Measurements from ENCODE around the gene C11orf52. TPM values are rescaled to one million over a fixed set of nuclear protein-coding genes. Genes with fewer than 3 reads are reported as not detected.

Gene C11orf52
- total and polyA plus RNA-seq, 12 donors: 0.53 to 4.2 (median 2.1) TPM; not detected in 2

DNA sequence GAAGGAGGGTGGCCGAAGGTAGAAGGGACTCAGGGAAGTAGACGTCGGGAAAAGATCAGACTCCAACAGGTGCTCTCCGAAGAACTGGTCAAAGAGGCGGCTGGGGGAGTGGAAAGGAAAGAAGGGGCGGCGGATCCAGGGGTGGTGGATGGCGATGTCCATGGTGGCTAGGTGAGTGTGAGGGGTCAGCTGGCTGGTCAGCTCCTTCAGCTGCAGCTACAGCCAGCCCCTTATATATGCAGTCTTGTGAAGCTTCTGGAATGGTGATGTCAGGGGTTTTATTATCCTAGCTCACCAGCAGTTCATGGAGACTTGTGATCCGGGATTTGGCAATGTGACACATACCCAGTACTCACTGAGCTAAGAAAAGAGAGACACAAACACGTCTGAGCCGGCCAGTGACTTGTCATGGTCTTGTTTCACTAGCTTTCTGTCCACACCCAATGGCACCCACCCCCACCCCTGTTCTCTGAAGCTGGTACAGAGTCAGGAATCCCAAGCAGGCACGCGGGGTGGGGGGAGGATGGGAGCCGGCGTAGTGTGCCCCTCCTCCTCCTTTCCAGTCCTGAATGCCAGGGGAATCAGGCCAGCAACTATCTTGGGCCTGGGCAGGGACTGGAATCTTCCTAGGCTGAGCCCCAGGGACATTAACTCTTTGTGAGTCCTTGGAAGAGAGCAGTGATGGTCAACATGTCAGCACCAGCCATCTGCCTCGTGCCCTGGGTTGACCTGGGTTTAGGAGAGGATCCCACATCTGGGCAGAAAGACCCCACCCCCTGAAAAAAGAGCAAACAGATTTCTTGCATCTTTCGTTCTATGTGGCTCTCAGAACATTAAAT is 6.9 kb upstream of the C11orf52 start, which contains the start of gene CRYAB:
TSS of gene CRYAB (minus strand) at position 208 of the 839 bp plus-strand sequence. CDS start at position 162, 46 bp downstream.
- intact Hi-C loops (cut with DNase I): no loop called here
- Histone ChIP-seq H3K27me3 (no peaks in the 10 kb centered on the region), H3K4me1 (replicated peaks in 1 of 2) (peaks cover 17 to 30% of the 10 kb centered on the region in 2 donors), H3K4me3 (peak within 1 kb of the TSS in 2 of 4 donors; percentile 13 to 53), H3K9me3 (replicated peaks in 1 of 3) (no peaks in the 10 kb centered on the region), H3K36me3 (replicated peaks in 1 of 2) (no peaks in the 10 kb centered on the region), H3K27ac (peak within 1 kb of the TSS; percentile 51 to 87 (median 61))
- peak; percentile 82 to 94 (median 92) for DNase-seq
- WGBS, 4 donors: 45 to 57% (median 48%) methylated on average over 13 to 17 of the region's 17 CpGs
- TF ChIP-seq POLR2A (IDR thresholded peaks at IDR 0.05): peak; percentile 13 to 71
- TF ChIP-seq, protein P1, sequence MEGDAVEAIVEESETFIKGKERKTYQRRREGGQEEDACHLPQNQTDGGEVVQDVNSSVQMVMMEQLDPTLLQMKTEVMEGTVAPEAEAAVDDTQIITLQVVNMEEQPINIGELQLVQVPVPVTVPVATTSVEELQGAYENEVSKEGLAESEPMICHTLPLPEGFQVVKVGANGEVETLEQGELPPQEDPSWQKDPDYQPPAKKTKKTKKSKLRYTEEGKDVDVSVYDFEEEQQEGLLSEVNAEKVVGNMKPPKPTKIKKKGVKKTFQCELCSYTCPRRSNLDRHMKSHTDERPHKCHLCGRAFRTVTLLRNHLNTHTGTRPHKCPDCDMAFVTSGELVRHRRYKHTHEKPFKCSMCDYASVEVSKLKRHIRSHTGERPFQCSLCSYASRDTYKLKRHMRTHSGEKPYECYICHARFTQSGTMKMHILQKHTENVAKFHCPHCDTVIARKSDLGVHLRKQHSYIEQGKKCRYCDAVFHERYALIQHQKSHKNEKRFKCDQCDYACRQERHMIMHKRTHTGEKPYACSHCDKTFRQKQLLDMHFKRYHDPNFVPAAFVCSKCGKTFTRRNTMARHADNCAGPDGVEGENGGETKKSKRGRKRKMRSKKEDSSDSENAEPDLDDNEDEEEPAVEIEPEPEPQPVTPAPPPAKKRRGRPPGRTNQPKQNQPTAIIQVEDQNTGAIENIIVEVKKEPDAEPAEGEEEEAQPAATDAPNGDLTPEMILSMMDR (IDR thresholded peaks at IDR 0.05): no peak

DNA sequence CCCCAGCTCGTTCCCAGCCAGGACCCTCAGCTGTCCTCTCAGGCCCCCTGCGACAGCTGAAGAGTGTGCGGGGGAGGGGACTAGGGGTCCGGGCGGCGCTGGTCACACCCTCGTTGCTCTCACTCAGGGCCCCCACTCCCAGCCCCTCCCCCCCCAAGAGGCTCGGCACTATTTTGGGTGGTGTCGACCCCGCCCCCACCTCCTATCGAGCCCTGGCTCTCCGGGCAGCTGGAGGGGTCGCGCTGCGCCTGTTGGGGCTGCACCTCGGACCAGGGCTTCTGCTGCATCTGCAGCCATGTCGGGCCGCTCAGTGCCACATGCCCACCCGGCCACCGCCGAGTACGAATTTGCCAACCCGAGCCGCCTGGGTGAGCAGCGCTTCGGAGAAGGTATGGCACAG is 6.2 kb upstream of the C11orf52 start, which contains the start of gene HSPB2:
TSS of gene HSPB2 (plus strand) at position 200 of the 400 bp plus-strand sequence. CDS start at position 296, 96 bp downstream.
- intact Hi-C loops (cut with DNase I): no loop called here
- WGBS, 4 donors: 15 to 33% (median 28%) methylated on average over 5 to 26 of the region's 26 CpGs
- H3K27ac ChIP-seq: peak within 1 kb of the TSS; percentile 51 to 87 (median 61)
- peak in 1 of 7 donors; percentile 18 for DNase-seq
- TF ChIP-seq POLR2A (IDR thresholded peaks at IDR 0.05): no peak
- TF ChIP-seq, protein P1 (IDR thresholded peaks at IDR 0.05): no peak
- H3K36me3 ChIP-seq (replicated peaks in 1 of 2): no peaks in the 10 kb centered on the region
- H3K4me1 ChIP-seq (replicated peaks in 1 of 2): peaks cover 17 to 30% of the 10 kb centered on the region in 2 donors
- no peaks in the 10 kb centered on the region for H3K9me3 ChIP-seq (replicated peaks in 1 of 3)
- peak within 1 kb of the TSS in 2 of 4 donors; percentile 13 to 53 for H3K4me3 ChIP-seq
- H3K27me3 ChIP-seq: no peaks in the 10 kb centered on the region

DNA sequence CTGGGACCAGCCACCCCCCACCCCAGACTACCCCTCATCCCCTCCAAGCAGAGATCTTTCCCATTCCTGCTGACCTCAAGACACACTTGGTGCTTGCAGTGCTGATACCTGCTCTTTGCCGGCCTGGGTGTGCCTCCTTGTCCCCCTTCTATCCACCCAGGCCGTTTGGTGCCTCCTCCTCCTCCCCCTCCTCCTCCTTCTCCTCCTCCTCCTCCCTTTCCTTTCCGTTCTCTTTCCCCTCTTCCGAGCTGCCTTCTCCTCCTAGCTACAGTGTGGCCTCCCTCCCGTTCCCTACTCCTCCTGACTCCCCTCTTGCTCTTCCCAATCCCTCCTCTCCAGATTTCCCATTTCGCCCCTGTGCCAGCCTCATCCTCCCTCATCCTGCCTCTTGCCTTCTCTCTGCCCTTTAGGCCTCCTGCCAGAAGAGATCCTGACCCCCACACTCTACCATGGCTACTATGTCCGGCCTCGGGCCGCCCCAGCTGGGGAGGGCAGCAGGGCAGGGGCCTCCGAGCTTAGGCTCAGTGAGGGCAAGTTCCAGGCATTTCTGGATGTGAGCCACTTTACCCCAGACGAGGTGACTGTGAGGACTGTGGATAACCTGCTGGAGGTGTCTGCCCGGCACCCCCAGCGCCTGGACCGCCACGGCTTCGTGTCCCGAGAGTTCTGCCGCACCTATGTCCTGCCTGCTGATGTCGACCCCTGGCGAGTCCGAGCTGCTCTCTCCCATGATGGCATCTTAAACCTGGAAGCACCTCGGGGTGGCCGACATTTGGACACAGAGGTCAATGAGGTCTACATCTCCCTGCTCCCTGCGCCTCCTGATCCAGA is 5.5 kb upstream of the C11orf52 start:
- H3K4me3 ChIP-seq: peak overlapping the region in 1 of 4 donors; percentile 53
- no peaks in the 10 kb centered on the region for H3K9me3 ChIP-seq (replicated peaks in 1 of 3)
- no peak for DNase-seq
- H3K36me3 ChIP-seq (replicated peaks in 1 of 2): no peaks in the 10 kb centered on the region
- TF ChIP-seq, protein P1 (IDR thresholded peaks at IDR 0.05): no peak
- TF ChIP-seq POLR2A (IDR thresholded peaks at IDR 0.05): no peak
- 61 to 77% (median 70%) methylated on average over 12 to 24 of the region's 24 CpGs for WGBS, 4 donors
- peak overlapping the region in 4 of 5 donors; percentile 60 to 87 (median 70) for H3K27ac ChIP-seq
- no peaks in the 10 kb centered on the region for H3K27me3 ChIP-seq
- peaks cover 17 to 30% of the 10 kb centered on the region in 2 donors for H3K4me1 ChIP-seq (replicated peaks in 1 of 2)
- intact Hi-C loops (cut with DNase I): no loop called here

DNA sequence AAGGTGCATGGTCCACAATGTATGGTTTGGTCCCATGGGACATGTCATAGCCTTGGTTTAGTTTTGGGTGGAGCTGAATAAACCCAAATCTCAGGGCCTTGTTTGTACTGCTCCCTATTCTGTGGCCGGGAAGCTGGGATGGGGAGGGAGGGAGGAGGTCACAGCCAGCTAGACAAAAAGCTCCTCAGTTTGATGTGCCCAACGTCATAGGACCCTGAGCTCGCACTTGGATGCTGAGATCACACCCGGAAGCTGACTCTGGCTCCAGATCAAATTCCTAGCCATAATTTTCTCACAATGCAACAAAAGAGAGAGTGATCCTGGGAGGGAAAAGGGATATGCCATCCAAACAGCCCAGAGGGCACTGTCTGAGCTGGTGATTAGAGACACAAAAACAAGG is 4.7 kb upstream of the C11orf52 start:
- TF ChIP-seq, protein P1 (IDR thresholded peaks at IDR 0.05): no peak
- TF ChIP-seq POLR2A (IDR thresholded peaks at IDR 0.05): peak in 1 of 2 donors; percentile 23
- Histone ChIP-seq H3K36me3 (replicated peaks in 1 of 2) (no peaks in the 10 kb centered on the region), H3K4me1 (replicated peaks in 1 of 2) (peaks cover 17 to 30% of the 10 kb centered on the region in 2 donors), H3K27ac (peak overlapping the region in 4 of 5 donors; percentile 1 to 87 (median 70)), H3K4me3 (peak overlapping the region in 1 of 4 donors; percentile 53), H3K27me3 (no peaks in the 10 kb centered on the region), H3K9me3 (replicated peaks in 1 of 3) (no peaks in the 10 kb centered on the region)
- intact Hi-C loops (cut with DNase I): no loop called here
- DNase-seq: peak in 5 of 7 donors; percentile 59 to 80 (median 73)
- WGBS, 4 donors: 12 to 32% (median 29%) methylated on average over 4 of the region's 4 CpGs
